MCF 10A (cell line): ENCODE results near the gene CTTNBP2. TPM values are rescaled to one million over a fixed set of nuclear protein-coding genes. Genes with fewer than 3 reads are reported as not detected.

Experiments used
- BruUV-seq: library from RNA; stranded (reverse); fragments of 400-500 nt; replicated peaks from 2 replicates; lab custom pipeline; 2021; lab: Mats Ljungman, UMichigan
- CTCF ChIA-PET: fragments of 300-600 bp; sonication (Branson Sonifier 250); formaldehyde crosslinking; extraction: SDS; loops from one replicate; lab custom pipeline; 2021; ENCODE audit warnings: antibody characterized with exemption, inconsistent platforms; lab: Yijun Ruan, JAX
- POLR2A ChIA-PET: fragments of 300-600, 350-650 bp; sonication (Branson Sonifier 250); formaldehyde crosslinking; extraction: SDS; loops from one replicate; lab custom pipeline; 2020; ENCODE audit warnings: antibody characterized with exemption, inconsistent platforms; lab: Yijun Ruan, JAX
- DNase-seq: peaks from one replicate; pipeline ENCODE4 v3.0.0-alpha.2; 2018; ENCODE audit not compliant: unreplicated experiment
- H3K27ac Mint-ChIP-seq: one replicate; pipeline ENCODE4 v1.8.0; 2022; ENCODE audit warnings: mild to moderate bottlenecking, low read depth, mixed read lengths; ENCODE audit not compliant: unreplicated experiment
- H3K27me3 Mint-ChIP-seq: one replicate; pipeline ENCODE4 v1.8.0; 2022; ENCODE audit warnings: mixed read lengths; ENCODE audit not compliant: insufficient read depth, unreplicated experiment
- H3K36me3 Mint-ChIP-seq: one replicate; pipeline ENCODE4 v1.8.0; 2022; ENCODE audit warnings: mild to moderate bottlenecking, moderate library complexity, mixed read lengths; ENCODE audit not compliant: insufficient read depth, unreplicated experiment
- H3K4me1 Mint-ChIP-seq: one replicate; pipeline ENCODE4 v1.8.0; 2022; ENCODE audit warnings: mixed read lengths; ENCODE audit not compliant: insufficient read depth, unreplicated experiment
- H3K4me3 Mint-ChIP-seq: one replicate; pipeline ENCODE4 v1.8.0; 2022; ENCODE audit warnings: mild to moderate bottlenecking, moderate library complexity, mixed read lengths; ENCODE audit not compliant: unreplicated experiment
- H3K9me3 Mint-ChIP-seq: one replicate; pipeline ENCODE4 v1.8.0; 2022; ENCODE audit warnings: mixed read lengths; ENCODE audit not compliant: unreplicated experiment
- CTCF ChIP-seq: fragments of 200-600 bp; IDR thresholded peaks from one replicate; pipeline ENCODE4 v1.8.0; 2022; ENCODE audit warnings: antibody characterized with exemption, mild to moderate bottlenecking; ENCODE audit not compliant: unreplicated experiment
- intact Hi-C: fragments of 100-400 bp; cut with micrococcal nuclease; formaldehyde crosslinking; loops from 2 replicates; pipeline ENCODE4 v1.14.1; 2022
- total RNA-seq: library from RNA; stranded (reverse); gene quantifications from 2 replicates; pipeline ENCODE4 v1.2.3, GENCODE V29; 2022

Gene CTTNBP2
- total RNA-seq, 1 experiment from 2014 or later = 0.98 TPM

- ChIA-PET POLR2A (no interaction called here), CTCF (no interaction called here)
- H3K9me3 Mint-ChIP-seq = no peaks in the 10 kb centered on the region
- no peaks in the 10 kb centered on the region for H3K36me3 Mint-ChIP-seq
- intact Hi-C loops = no loop called here
- TF ChIP-seq CTCF = no peak
- no peak overlapping the region for H3K4me3 Mint-ChIP-seq
- peaks cover 8% of the 10 kb centered on the region for H3K27me3 Mint-ChIP-seq
- DNase-seq = no peak
- no peaks in the 10 kb centered on the region for H3K4me1 Mint-ChIP-seq
- BruUV-seq = no TSS peak
- H3K27ac Mint-ChIP-seq = no peak overlapping the region
Measured at GRCh38 chr7:117859246-117859812, 13.9 kb downstream of the CTTNBP2 start.

- H3K4me1 Mint-ChIP-seq = no peaks in the 10 kb centered on the region
- H3K27ac Mint-ChIP-seq = no peak overlapping the region
- no peak for DNase-seq
- no peak overlapping the region for H3K4me3 Mint-ChIP-seq
- peaks cover 8% of the 10 kb centered on the region for H3K27me3 Mint-ChIP-seq
- BruUV-seq = no TSS peak
- no peaks in the 10 kb centered on the region for H3K9me3 Mint-ChIP-seq
- H3K36me3 Mint-ChIP-seq = no peaks in the 10 kb centered on the region
- CTCF ChIA-PET = no interaction called here
- POLR2A ChIA-PET = no interaction called here
- intact Hi-C loops = no loop called here
- no peak for TF ChIP-seq CTCF
Measured at GRCh38 chr7:117858712-117859111, 14.5 kb downstream of the CTTNBP2 start.

- Mint-ChIP-seq H3K9me3 (no peaks in the 10 kb centered on the region), H3K4me3 (no peak overlapping the region), H3K4me1 (no peaks in the 10 kb centered on the region), H3K27ac (no peak overlapping the region), H3K36me3 (no peaks in the 10 kb centered on the region), H3K27me3 (peaks cover 7% of the 10 kb centered on the region)
- no peak for TF ChIP-seq CTCF
- BruUV-seq = no TSS peak
- intact Hi-C loops = no loop called here
- ChIA-PET POLR2A (interaction anchor here (0.5 kb wide), 1 partner anchor 123 kb away, joined by 3 read pairs; no protein-coding TSS in a partner anchor), CTCF (interaction anchor here (1.0 kb wide), 1 partner anchor 81 kb away, joined by 3 read pairs; no protein-coding TSS in a partner anchor)
- no peak for DNase-seq
Measured at GRCh38 chr7:117857718-117858117, 15.5 kb downstream of the CTTNBP2 start.

DNA sequence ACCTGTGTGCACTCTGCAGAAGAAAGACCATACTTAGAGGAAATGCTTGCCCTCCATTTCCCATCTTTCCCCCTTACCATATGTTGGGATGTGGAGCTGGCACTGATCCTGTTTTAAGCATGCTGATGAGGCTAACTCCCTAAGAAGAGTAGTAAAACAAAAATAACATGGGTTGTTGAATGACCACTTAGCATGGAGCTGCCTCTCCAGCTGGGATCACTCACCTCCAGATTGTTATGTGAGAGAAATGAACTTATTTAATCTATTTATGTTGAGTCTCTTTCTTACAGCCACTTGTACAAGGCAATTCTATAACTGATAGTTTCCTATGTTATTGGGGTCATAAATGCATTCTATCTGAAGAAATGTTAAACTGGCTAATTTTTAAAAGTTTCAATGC lies 17.0 kb downstream of the CTTNBP2 start:
- Mint-ChIP-seq H3K9me3 (no peaks in the 10 kb centered on the region), H3K27ac (no peak overlapping the region), H3K4me3 (no peak overlapping the region), H3K36me3 (no peaks in the 10 kb centered on the region), H3K4me1 (no peaks in the 10 kb centered on the region), H3K27me3 (no peaks in the 10 kb centered on the region)
- intact Hi-C loops = no loop called here
- no peak for TF ChIP-seq CTCF
- ChIA-PET POLR2A (no interaction called here), CTCF (interaction anchor here (0.6 to 0.9 kb wide), 2 partner anchors 10 to 52 kb away, joined by 3 read pairs; no protein-coding TSS in a partner anchor)
- no TSS peak for BruUV-seq
- DNase-seq = no peak
